ENCODE results near the gene TOP2A.

Gene TOP2A

GRCh38 chr17:40451420-40451819 lies 33.7 kb upstream of the TOP2A start:
- TF ChIP-seq CTCF (conservative IDR thresholded peaks at IDR 0.05): no peak
- H3K27ac ChIP-seq: no peak overlapping the region

- no peak overlapping the region for H3K27ac ChIP-seq
- TF ChIP-seq CTCF (conservative IDR thresholded peaks at IDR 0.05): peak; percentile 80
Observed at GRCh38 chr17:40450175-40450574, 32.5 kb upstream of the TOP2A start.

GRCh38 chr17:40448639-40449261 lies 31.1 kb upstream of the TOP2A start:
- TF ChIP-seq CTCF (conservative IDR thresholded peaks at IDR 0.05): no peak
- H3K27ac ChIP-seq: peak overlapping the region; percentile 21; the same call in 1 of the 2 replicates

- TF ChIP-seq CTCF (conservative IDR thresholded peaks at IDR 0.05): no peak
- H3K27ac ChIP-seq: peak overlapping the region; percentile 21; the same call in 1 of the 2 replicates
Observed at GRCh38 chr17:40448213-40448638, 30.5 kb upstream of the TOP2A start.

- no peak overlapping the region for H3K27ac ChIP-seq
- TF ChIP-seq CTCF (conservative IDR thresholded peaks at IDR 0.05): no peak
Observed at GRCh38 chr17:40447806-40448205, 30.1 kb upstream of the TOP2A start.

GRCh38 chr17:40447148-40447644 lies 29.5 kb upstream of the TOP2A start:
- no peak for TF ChIP-seq CTCF (conservative IDR thresholded peaks at IDR 0.05)
- H3K27ac ChIP-seq: no peak overlapping the region

GRCh38 chr17:40445751-40446468 lies 28.2 kb upstream of the TOP2A start:
- H3K27ac ChIP-seq: no peak overlapping the region
- no peak for TF ChIP-seq CTCF (conservative IDR thresholded peaks at IDR 0.05)
